OCI-LY1 (cell line): ENCODE results near the gene CFL1.

Experiments
- H2AFZ ChIP-seq: fragments of 200-600 bp; sonication (generic), shearing (Covaris generic); 2 replicates; pipeline ENCODE4 v1.6.0; 2014; ENCODE audit warnings: antibody characterized with exemption, mild to moderate bottlenecking, low read length
- H3F3A ChIP-seq: fragments of 200-600 bp; sonication (generic), shearing (Covaris generic); 2 replicates; pipeline ENCODE4 v1.6.0; 2014; ENCODE audit warnings: mild to moderate bottlenecking, antibody characterized with exemption, low read length, moderate library complexity; ENCODE audit not compliant: insufficient read depth
- H3K27ac ChIP-seq: fragments of 200-600 bp; sonication (generic); 2 replicates; pipeline ENCODE4 v1.5.1; 2014; ENCODE audit warnings: low read length, mixed run types, mild to moderate bottlenecking, low read depth; ENCODE audit not compliant: poor library complexity, severe bottlenecking
- H3K27me3 ChIP-seq: fragments of 200-600 bp; sonication (generic); 2 replicates; pipeline ENCODE4 v1.6.0; 2014; ENCODE audit warnings: antibody characterized with exemption, mild to moderate bottlenecking, low read length, moderate library complexity; ENCODE audit not compliant: insufficient read depth
- H3K36me3 ChIP-seq: fragments of 200-600 bp; sonication (generic); 2 replicates; pipeline ENCODE4 v1.6.1; 2014; ENCODE audit warnings: mild to moderate bottlenecking, antibody characterized with exemption, low read length, moderate library complexity, mixed read lengths; ENCODE audit not compliant: insufficient read depth
- H3K4me1 ChIP-seq: fragments of 200-600 bp; sonication (generic); 2 replicates; pipeline ENCODE4 v1.5.1; 2014; ENCODE audit warnings: mild to moderate bottlenecking, low read length, moderate library complexity; ENCODE audit not compliant: insufficient read depth, severe bottlenecking
- H3K4me2 ChIP-seq: fragments of 200-600 bp; sonication (generic), shearing (Covaris generic); 2 replicates; pipeline ENCODE4 v1.6.1; 2014; ENCODE audit warnings: low read length
- H3K4me3 ChIP-seq: fragments of 200-600 bp; sonication (generic); 2 replicates; pipeline ENCODE4 v1.5.1; 2014; ENCODE audit warnings: low read length, low read depth, mild to moderate bottlenecking, mixed read lengths; ENCODE audit not compliant: poor library complexity, severe bottlenecking
- H3K79me2 ChIP-seq: fragments of 200-600 bp; shearing (Covaris generic); 2 replicates; pipeline ENCODE4 v1.6.1; 2016; ENCODE audit warnings: mixed run types, low read length, mixed read lengths; ENCODE audit not compliant: insufficient read depth
- H3K9ac ChIP-seq: fragments of 200-600 bp; sonication (generic), shearing (Covaris generic); 2 replicates; pipeline ENCODE4 v1.6.1; 2014; ENCODE audit warnings: mild to moderate bottlenecking, low read length, mixed read lengths
- H3K9me2 ChIP-seq: fragments of 200-600 bp; sonication (generic), shearing (Covaris generic); 2 replicates; pipeline ENCODE4 v1.6.1; 2014; ENCODE audit warnings: low read depth, mild to moderate bottlenecking, low read length, mixed read lengths
- H3K9me3 ChIP-seq: fragments of 200-600 bp; shearing (Covaris generic); 2 replicates; pipeline ENCODE4 v1.6.1; 2014; ENCODE audit warnings: low read length, mixed read lengths
- H4K20me1 ChIP-seq: fragments of 200-600 bp; sonication (generic), shearing (Covaris generic); 2 replicates; pipeline ENCODE4 v1.6.0; 2016; ENCODE audit warnings: mild to moderate bottlenecking, low read length; ENCODE audit not compliant: insufficient read depth
- CTCF ChIP-seq: fragments of 200-600 bp; sonication (generic), shearing (Covaris generic); IDR thresholded peaks from 2 replicates; pipeline ENCODE4 v1.5.1; 2017; ENCODE audit warnings: mild to moderate bottlenecking, antibody characterized with exemption, low read length, moderate library complexity, mixed read lengths
- EZH2 ChIP-seq: fragments of 200-600 bp; sonication (generic), shearing (Covaris generic); IDR thresholded peaks from 2 replicates; pipeline ENCODE4 v1.8.0; 2017; ENCODE audit warnings: borderline replicate concordance, mixed run types, mild to moderate bottlenecking, antibody characterized with exemption, low read length, moderate library complexity, mixed read lengths

CFL1 gene

GRCh38 chr11:65855927-65856363 is 2.0 kb downstream of the CFL1 start:
- Histone ChIP-seq H3K4me3 (peak overlapping the region; percentile 99), H3K9me3 (no peaks in the 10 kb centered on the region), H3K9me2 (no peaks in the 10 kb centered on the region), H3F3A (0 out of 2 replicates have a peak, but pooled peaks cover 5% of the 10 kb centered on the region), H3K4me2 (peak overlapping the region; percentile 97), H3K27me3 (no peaks in the 10 kb centered on the region), H2AFZ (no peak overlapping the region), H4K20me1 (peaks cover 5% of the 10 kb centered on the region; the same call in 1 of the 2 replicates), H3K79me2 (peaks cover 18% of the 10 kb centered on the region), H3K9ac (no peak overlapping the region; the same call in 1 of the 2 replicates), H3K4me1 (peaks cover 20% of the 10 kb centered on the region), H3K36me3 (peaks cover 66% of the 10 kb centered on the region), H3K27ac (no peak overlapping the region)
- no peak for TF ChIP-seq CTCF
- no peak for TF ChIP-seq EZH2

GRCh38 chr11:65854852-65855837 is 2.8 kb downstream of the CFL1 start:
- no peak overlapping the region for H3K4me3 ChIP-seq
- no peaks in the 10 kb centered on the region for H3K9me2 ChIP-seq
- H3F3A ChIP-seq: 0 out of 2 replicates have a peak, but pooled peaks cover 5% of the 10 kb centered on the region
- H2AFZ ChIP-seq: no peak overlapping the region
- H3K27me3 ChIP-seq: no peaks in the 10 kb centered on the region
- H3K9me3 ChIP-seq: no peaks in the 10 kb centered on the region
- TF ChIP-seq EZH2 (no peak), CTCF (no peak)
- peaks cover 5% of the 10 kb centered on the region; the same call in 1 of the 2 replicates for H4K20me1 ChIP-seq
- H3K4me1 ChIP-seq: peaks cover 20% of the 10 kb centered on the region
- no peak overlapping the region for H3K4me2 ChIP-seq
- H3K27ac ChIP-seq: no peak overlapping the region
- peaks cover 17% of the 10 kb centered on the region for H3K79me2 ChIP-seq
- no peak overlapping the region for H3K9ac ChIP-seq
- peaks cover 67% of the 10 kb centered on the region for H3K36me3 ChIP-seq

- no peak for TF ChIP-seq CTCF
- no peak for TF ChIP-seq EZH2
- H3F3A ChIP-seq: 0 out of 2 replicates have a peak, but pooled peaks cover 5% of the 10 kb centered on the region
- no peaks in the 10 kb centered on the region for H3K9me3 ChIP-seq
- no peaks in the 10 kb centered on the region for H3K9me2 ChIP-seq
- no peak overlapping the region for H3K4me3 ChIP-seq
- peaks cover 67% of the 10 kb centered on the region for H3K36me3 ChIP-seq
- no peak overlapping the region for H3K9ac ChIP-seq
- no peak overlapping the region for H3K4me2 ChIP-seq
- H3K79me2 ChIP-seq: peaks cover 17% of the 10 kb centered on the region
- peaks cover 5% of the 10 kb centered on the region; the same call in 1 of the 2 replicates for H4K20me1 ChIP-seq
- H3K27me3 ChIP-seq: no peaks in the 10 kb centered on the region
- no peak overlapping the region for H2AFZ ChIP-seq
- no peak overlapping the region for H3K27ac ChIP-seq
- peaks cover 15% of the 10 kb centered on the region for H3K4me1 ChIP-seq
These were observed 3.8 kb downstream of the CFL1 start for GRCh38 chr11:65854161-65854592.
